GM20000 (cell line): ENCODE results near the gene ANO9.

Experiments
- DNase-seq: peaks from one replicate; pipeline ENCODE4 v3.0.0; 2012; ENCODE audit warnings: low spot score
- CTCF ChIP-seq: IDR thresholded peaks from 2 replicates; pipeline ENCODE4 v1.5.1; 2012; ENCODE audit warnings: mild to moderate bottlenecking, control low read depth; ENCODE audit errors: extremely low read depth, missing control alignments

Gene ANO9

DNA sequence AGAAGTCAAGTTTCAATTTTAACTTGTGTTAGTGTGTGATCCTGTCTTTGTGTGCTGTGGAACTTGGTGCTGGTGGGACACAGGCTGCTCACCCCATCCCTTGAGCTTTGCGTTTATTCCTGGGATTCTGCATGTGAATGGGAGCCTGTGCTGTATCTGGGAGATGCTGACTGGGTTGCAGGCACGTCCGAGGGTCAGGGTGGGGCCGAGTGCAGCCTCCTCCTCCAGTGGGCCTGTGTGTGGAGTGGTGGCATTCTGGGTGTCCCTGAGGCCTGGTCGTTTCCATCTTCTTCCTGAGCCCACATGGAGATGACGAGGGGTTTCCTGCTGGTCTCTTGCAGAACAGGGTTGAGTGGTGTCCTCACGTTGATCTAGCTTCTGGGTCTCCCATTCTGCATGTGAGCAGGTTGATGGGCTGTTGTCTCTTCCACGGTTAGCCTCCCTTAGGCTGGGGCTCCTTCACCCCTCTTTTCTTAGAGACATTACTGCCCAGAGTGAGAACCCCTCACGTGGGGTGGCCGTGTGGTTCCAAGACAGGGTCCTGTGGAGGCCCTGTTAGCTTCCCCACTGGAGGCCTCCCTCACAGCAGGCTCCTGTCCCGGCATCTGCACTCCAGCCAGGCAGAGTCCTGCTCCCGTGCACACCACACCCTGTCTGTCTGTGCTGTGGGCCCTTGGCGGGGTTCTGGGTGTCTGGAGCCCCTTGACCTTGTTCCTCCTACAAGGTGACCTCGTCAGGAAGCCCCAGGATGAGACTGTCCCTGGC lies 13.2 kb upstream of the ANO9 start:
- DNase-seq = no peak
- TF ChIP-seq CTCF = no peak

- TF ChIP-seq CTCF = no peak
- no peak for DNase-seq
Observed at GRCh38 chr11:454043-454442, 12.2 kb upstream of the ANO9 start.

GRCh38 chr11:453564-453963 lies 11.8 kb upstream of the ANO9 start:
- TF ChIP-seq CTCF = no peak
- DNase-seq = no peak

GRCh38 chr11:452916-453527 lies 11.2 kb upstream of the ANO9 start:
- no peak for DNase-seq
- no peak for TF ChIP-seq CTCF

GRCh38 chr11:452203-452744 lies 10.5 kb upstream of the ANO9 start:
- no peak for DNase-seq
- TF ChIP-seq CTCF = no peak

GRCh38 chr11:451738-452137 lies 9.9 kb upstream of the ANO9 start:
- no peak for TF ChIP-seq CTCF
- no peak for DNase-seq

DNA sequence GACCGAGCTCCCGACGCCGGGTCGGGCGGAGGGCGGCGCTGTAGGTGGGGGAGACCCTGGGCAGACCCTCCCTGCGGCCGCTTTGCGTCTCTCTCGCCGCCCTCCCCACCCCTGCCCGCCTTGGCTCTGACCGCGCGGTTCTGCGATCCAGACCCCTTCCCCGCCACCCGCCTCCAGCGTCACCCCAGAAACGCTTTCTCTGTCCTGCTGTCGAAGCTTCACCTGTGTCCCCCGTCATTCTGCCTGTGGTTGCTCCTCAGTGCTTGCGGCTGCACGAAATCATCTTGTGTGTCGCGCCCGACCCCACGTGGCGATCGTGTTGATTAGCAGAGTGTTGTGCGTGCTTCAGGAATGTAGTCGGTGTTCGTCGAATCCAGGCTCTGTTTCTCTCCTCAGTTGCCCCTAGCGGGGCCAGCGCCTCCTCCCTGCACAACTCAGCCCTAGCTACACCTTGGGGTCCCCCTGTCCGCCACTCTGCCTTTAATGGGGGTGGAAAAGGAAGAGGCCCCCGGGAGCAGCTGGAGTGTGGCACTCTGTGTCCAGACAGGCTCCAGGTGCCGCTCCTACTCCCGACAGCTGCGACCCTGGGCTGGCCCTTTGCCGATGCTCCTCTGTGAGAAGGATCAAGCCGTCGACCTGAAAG lies 9.1 kb upstream of the ANO9 start:
- no peak for TF ChIP-seq CTCF

More for the DNA sequence above, 9.1 kb upstream of the ANO9 start:
- DNase-seq = peak; percentile 71
